GM21423 (cell line): ENCODE data around the gene SAMD10.
A peak's percentile ranks its signal among the peaks of the same experiment; 100 is the strongest.
"Not testable (repeated sequence)": the region's sequence is repeated elsewhere in the genome, so short reads cannot be mapped to it uniquely, and the experiment has no call there.

Experiments used
- ATAC-seq: cut with Tn5 transposase; IDR thresholded peaks from one replicate; pipeline ENCODE4 v1.9.1; 2021; ENCODE audit warnings: mild to moderate bottlenecking, moderate library complexity; ENCODE audit not compliant: unreplicated experiment

Gene SAMD10

DNA sequence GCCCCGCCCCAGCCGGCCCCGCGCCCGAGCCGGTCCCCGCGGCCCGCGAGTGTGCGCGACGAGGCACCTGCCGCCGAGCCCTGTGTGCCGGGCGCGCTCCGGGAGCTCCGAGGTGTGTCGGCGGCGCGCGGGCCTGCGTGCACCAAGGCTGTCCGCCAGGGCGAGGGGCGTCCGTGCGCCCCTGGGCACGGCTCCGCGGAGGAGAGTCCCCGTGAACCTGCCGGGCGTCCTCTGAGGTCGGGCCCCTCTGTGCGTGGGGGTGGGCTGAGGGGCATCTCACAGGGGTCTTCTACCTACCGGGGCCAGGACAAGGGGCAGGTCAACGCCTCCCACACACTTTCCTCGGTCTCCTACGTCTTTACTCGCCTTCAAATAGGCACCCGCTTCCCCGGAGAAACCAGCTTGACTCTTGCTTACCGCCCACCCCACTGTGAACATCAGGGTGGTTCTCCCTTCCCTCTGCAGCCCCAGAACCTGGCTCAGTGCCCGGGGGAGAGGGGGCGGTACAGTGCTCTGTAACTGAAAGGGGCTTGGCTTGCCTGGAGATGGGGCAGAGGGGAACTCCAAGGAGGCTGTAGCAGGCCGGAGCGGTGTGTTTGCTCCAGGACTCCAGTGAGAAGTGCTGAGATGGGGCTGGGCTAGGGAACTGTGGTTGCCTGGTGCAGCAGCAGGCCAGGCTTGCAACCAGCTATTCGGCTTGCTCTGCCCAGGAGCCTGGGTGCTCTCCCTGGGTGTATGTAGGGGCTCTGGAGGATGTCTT lies at the start of gene SAMD10:
TSS of gene SAMD10 (minus strand) at position 86 of the 760 bp plus-strand sequence. CDS start 175 bp downstream, outside the sequence.
- no peak for ATAC-seq

DNA sequence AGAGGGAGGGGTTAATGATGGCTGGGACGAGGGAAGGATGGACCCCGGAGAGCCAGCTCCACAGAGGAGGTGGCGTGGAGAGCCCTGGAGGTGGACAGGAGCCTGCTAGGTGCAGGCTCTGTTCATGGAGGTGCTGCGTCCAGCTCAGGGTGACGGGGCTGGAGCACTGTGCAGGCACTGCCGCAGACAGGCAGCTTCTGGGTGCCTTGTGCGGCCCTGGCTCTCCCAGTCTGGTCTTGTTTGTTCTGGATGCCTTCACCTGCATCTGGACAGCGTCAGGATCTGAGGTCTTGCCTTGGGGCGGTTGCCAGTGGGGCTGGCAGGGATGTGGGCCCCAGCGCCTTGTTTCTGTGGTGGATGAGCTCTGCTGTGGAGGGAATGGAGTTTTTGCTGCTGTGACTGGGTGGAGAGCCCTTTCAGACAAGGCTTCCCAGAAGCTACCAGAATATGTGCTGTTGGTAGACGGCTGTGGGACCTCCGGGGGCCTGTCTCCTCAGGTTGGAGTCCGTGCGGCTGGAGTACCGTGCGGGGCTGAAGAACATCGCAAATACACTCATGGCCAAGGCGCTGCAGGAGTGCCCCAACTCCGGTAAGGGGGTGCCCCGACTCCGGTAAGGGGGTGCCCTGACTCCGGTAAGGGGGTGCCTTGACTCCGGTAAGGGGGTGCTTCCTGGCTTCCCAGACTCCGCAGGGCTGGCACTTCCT lies 48.7 kb upstream of the SAMD10 start:
- ATAC-seq = no peak

- no peak for ATAC-seq
Observed at GRCh38 chr20:64025826-64026412, 46.5 kb upstream of the SAMD10 start.

DNA sequence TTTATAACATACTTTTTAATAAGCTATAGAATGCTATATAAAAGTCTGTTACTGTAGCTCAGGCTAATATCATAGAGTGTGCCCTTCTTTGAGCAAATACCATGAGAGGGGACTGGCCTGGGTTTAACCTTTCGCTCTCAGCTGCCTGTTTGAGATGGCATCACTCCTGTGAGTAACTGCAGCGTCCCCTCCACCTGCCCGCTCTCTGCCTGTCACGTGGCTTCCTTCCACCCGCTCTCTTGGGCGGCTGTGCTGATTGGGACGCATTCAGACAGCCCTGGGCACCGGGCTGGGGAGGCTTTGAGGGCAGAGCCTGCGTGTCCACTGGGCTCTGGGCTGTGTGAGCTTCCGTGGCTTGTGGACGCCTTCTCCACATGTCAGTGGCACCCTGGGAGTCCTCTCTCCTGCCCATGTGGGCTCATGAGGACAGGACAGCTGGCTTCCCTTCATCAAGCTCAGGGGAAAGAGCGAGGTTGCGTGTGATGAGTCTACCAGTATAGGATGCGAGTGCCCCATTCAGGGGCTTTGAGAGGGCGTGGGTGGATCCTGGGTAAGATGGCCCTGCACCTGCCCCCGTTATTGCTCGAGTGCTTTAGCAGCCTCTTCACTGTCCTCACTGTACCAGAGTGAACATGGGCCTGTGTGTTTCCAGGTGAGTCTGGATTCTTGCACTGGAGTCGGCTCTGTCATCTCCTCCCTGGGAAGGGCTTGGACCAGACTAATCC lies 45.8 kb upstream of the SAMD10 start:
- ATAC-seq = no peak

- ATAC-seq = no peak
Observed at GRCh38 chr20:64024141-64024990, 44.9 kb upstream of the SAMD10 start.

DNA sequence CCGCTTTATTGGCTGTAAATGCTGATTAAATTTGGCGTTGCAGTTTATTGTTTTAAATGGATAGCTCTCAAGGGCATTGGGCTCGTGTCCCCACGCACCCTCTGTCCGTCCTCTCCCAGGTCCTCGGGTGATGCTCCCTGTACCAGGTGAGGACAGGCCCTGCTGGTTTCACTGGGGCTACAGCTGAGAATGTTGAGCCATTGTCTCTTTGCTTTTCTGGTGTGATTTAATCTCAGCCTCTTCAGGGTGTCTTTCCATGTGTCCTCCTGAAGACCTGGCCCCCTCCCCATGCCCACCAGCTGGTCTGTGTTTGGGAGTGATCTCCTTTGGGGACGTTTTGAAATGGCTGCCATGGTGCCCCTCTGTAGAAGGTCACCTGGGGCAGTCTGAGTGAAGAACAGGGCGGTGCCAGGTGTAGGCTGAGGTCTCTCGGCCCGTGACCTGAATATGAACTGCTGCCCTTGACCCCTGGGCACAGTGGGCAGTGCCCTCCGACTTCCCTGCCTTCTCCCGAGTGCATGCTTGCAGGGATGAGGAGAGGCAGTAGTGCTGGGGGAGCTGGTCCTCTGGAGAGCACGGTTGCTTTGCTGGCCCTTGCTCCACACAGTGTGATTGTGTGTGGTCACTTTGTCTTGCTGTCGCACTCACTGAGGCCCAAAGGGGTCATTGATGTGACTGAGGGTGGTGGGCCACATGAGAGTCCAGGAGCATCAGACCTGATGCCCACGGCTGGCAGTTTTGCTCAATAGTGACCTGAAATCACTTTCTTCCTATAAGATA lies 44.1 kb upstream of the SAMD10 start:
- no peak for ATAC-seq

GRCh38 chr20:64022671-64023360 lies 43.4 kb upstream of the SAMD10 start:
- ATAC-seq = no peak

GRCh38 chr20:64021124-64021975 lies 41.9 kb upstream of the SAMD10 start:
- ATAC-seq = no peak

- no peak for ATAC-seq
Observed at GRCh38 chr20:64015635-64016034, 36.2 kb upstream of the SAMD10 start.

GRCh38 chr20:64012385-64013154 lies 33.1 kb upstream of the SAMD10 start:
- ATAC-seq = not testable (repeated sequence)

DNA sequence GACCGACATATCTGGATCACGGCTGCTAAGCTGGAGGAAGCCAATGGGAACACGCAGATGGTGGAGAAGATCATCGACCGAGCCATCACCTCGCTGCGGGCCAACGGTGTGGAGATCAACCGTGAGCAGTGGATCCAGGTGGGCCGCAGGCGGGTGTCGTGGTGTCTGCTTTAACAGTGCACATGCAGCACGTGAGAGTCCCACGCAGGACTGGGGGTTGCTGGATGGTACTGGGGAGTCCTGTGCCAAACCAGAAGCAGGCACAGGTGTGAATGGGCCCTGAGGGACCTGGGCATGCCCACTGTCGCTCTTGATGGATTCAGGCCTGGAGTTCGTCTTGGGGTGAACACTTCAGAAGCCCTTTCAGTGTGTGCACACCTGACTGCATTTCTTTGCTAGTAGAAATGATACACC lies 31.9 kb upstream of the SAMD10 start:
- ATAC-seq = no peak

DNA sequence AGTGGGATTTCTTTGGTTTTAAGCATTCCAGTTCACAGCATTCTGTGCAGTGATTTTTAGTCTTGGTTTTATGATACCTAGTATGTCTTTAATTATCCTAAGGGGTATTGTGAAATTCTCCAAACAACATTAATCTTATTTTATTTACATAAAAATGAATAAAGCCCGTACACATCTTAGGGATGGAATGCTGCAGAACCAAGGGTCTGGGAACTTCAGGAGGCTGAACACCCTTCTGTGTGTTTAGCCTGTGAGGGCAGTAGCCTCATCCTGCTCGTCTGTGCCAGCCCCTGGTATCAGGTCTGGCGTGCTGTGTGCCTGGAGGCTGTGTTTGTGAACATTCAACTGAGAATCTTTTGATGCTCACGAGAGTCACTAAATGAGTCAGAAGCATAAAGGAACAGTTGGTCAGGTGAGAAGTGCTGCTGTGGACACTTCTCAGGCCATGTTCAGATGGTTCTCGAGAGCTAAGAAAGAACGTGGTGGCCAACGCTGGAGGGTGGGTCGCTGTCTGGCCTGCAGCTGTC lies 31.3 kb upstream of the SAMD10 start:
- ATAC-seq = peak; percentile 42

DNA sequence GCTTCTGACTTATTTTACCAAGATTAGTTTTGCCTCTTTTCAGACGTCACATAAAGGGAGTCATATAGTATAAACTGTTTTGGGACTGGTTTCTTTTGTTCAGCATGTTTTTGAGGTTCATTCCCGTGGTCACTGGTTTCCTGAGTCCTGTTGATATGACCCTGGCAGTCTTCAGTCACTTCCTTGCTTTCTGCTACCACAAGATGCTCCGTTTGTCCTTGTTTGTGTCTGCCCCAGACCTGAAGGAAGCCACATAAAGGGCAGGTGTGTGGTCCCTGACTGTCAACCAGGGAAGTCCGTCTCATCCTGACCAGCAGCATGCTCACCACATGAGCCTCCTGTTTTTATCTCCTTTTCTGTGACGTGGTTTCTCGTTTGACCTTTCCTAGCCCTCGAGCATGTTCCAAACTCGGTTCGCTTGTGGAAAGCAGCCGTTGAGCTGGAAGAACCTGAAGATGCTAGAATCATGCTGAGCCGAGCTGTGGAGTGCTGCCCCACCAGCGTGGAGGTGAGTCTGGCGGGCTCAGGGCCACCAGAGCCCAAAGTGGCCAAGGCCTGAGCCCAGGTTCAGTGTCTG lies 30.5 kb upstream of the SAMD10 start:
- ATAC-seq = no peak

GRCh38 chr20:64006902-64007301 lies 27.5 kb upstream of the SAMD10 start:
- no peak for ATAC-seq

- no peak for ATAC-seq
Observed at GRCh38 chr20:64006490-64006889, 27.0 kb upstream of the SAMD10 start.

GRCh38 chr20:64005394-64005793 lies 26.0 kb upstream of the SAMD10 start:
- ATAC-seq = no peak
